Neural progenitor cell (in vitro differentiated cells): ENCODE measurements around the gene UFL1. TPM values are rescaled to one million over a fixed set of nuclear protein-coding genes. Genes with fewer than 3 reads are reported as not detected.
A peak's percentile ranks its signal among the peaks of the same experiment; 100 is the strongest.

Source experiments
- DNase-seq: peaks from one replicate; pipeline ENCODE4 v3.0.0-alpha.2; 2016; ENCODE audit warnings: low spot score
- H2AFZ ChIP-seq: fragments of 200-600 bp; sonication (generic); replicated peaks from 2 replicates; pipeline ENCODE4 v1.6.1; 2016; ENCODE audit warnings: antibody characterized with exemption
- H3F3A ChIP-seq: fragments of 200-600 bp; sonication (generic); 2 replicates; pipeline ENCODE4 v1.6.1; 2016; ENCODE audit warnings: antibody characterized with exemption, low read depth
- H3K27ac ChIP-seq: fragments of 200-600 bp; sonication (generic); 2 replicates; pipeline ENCODE4 v1.5.1; 2016; ENCODE audit warnings: mild to moderate bottlenecking
- H3K27me3 ChIP-seq: fragments of 200-600 bp; sonication (generic); 2 replicates; pipeline ENCODE4 v1.6.1; 2016; ENCODE audit warnings: mild to moderate bottlenecking, moderate library complexity
- H3K36me3 ChIP-seq: fragments of 200-600 bp; sonication (generic); 2 replicates; pipeline ENCODE4 v1.5.1; 2016
- H3K4me1 ChIP-seq: fragments of 200-600 bp; sonication (generic); 2 replicates; pipeline ENCODE4 v1.6.1; 2016; ENCODE audit warnings: mixed run types
- H3K4me2 ChIP-seq: fragments of 200-600 bp; sonication (generic); 2 replicates; pipeline ENCODE4 v1.6.1; 2016
- H3K4me3 ChIP-seq: fragments of 200-600 bp; sonication (generic); 2 replicates; pipeline ENCODE4 v1.5.1; 2016
- H3K79me2 ChIP-seq: fragments of 200-600 bp; sonication (generic); 2 replicates; pipeline ENCODE4 v1.6.1; 2016; ENCODE audit warnings: low read depth
- H3K9ac ChIP-seq: fragments of 200-600 bp; sonication (generic); 2 replicates; pipeline ENCODE4 v1.6.1; 2016
- H3K9me3 ChIP-seq: fragments of 200-600 bp; sonication (generic); 2 replicates; pipeline ENCODE4 v1.5.1; 2016; ENCODE audit warnings: low read depth
- H4K20me1 ChIP-seq: fragments of 200-600 bp; sonication (generic); 2 replicates; pipeline ENCODE4 v1.6.1; 2016; ENCODE audit warnings: low read depth
- H3K27ac Mint-ChIP-seq: 3 replicates; pipeline ENCODE4 v1.8.0; 2021; ENCODE audit warnings: mixed read lengths
- H3K27me3 Mint-ChIP-seq: 2 replicates; pipeline ENCODE4 v1.8.0; 2022; ENCODE audit warnings: low read depth, mild to moderate bottlenecking, inconsistent platforms, moderate library complexity, mixed read lengths; ENCODE audit not compliant: insufficient read depth
- H3K36me3 Mint-ChIP-seq: 3 replicates; pipeline ENCODE4 v1.8.0; 2021; ENCODE audit warnings: mixed read lengths
- H3K4me1 Mint-ChIP-seq: 3 replicates; pipeline ENCODE4 v1.8.0; 2021; ENCODE audit warnings: mixed read lengths
- H3K4me3 Mint-ChIP-seq: 3 replicates; pipeline ENCODE4 v1.8.0; 2021; ENCODE audit warnings: mild to moderate bottlenecking, moderate library complexity, mixed read lengths
- H3K9me3 Mint-ChIP-seq: 3 replicates; pipeline ENCODE4 v1.8.0; 2020; ENCODE audit warnings: mixed read lengths
- CTCF ChIP-seq: fragments of 200-600 bp; sonication (generic); IDR thresholded peaks from 2 replicates; pipeline ENCODE4 v1.5.1; 2017; ENCODE audit warnings: antibody characterized with exemption, mild to moderate bottlenecking
- EZH2 ChIP-seq: fragments of 200-600 bp; sonication (generic); IDR thresholded peaks from 2 replicates; pipeline ENCODE4 v1.6.1; 2017; ENCODE audit warnings: antibody characterized with exemption, mild to moderate bottlenecking, moderate library complexity
- EZH2phosphoT487 ChIP-seq: fragments of 200-600 bp; sonication (generic); IDR thresholded peaks from 2 replicates; pipeline ENCODE4 v1.6.1; 2017; ENCODE audit warnings: antibody characterized with exemption
- total RNA-seq: library from RNA; depleted of rRNA; stranded (reverse); fragments of >200 nt; gene quantifications from 2 replicates; pipeline ENCODE4 v1.2.3, GENCODE V29; 2015; ENCODE audit warnings: low replicate concordance

The UFL1 gene
- total RNA-seq, 1 donor from 2014 or later, result 38.2 TPM

- peaks cover 8% of the 10 kb centered on the region for H3K4me1 ChIP-seq
- peaks cover 35% of the 10 kb centered on the region for H3K79me2 ChIP-seq
- no peak for DNase-seq
- no peaks in the 10 kb centered on the region for H4K20me1 ChIP-seq
- H3K27ac ChIP-seq, result no peak overlapping the region
- H3K27ac Mint-ChIP-seq, result peak overlapping the region; percentile 34
- no peaks in the 10 kb centered on the region for H3K9me3 ChIP-seq
- TF ChIP-seq CTCF (no peak), EZH2phosphoT487 (no peak), EZH2 (no peak)
- no peaks in the 10 kb centered on the region for H3K9me3 Mint-ChIP-seq
- peaks cover 6% of the 10 kb centered on the region for H3F3A ChIP-seq
- no peaks in the 10 kb centered on the region for H3K36me3 Mint-ChIP-seq
- H3K4me1 Mint-ChIP-seq, result peaks cover 29% of the 10 kb centered on the region
- peak overlapping the region; percentile 82 for H3K4me2 ChIP-seq
- no peaks in the 10 kb centered on the region for H3K27me3 Mint-ChIP-seq
- H2AFZ ChIP-seq, result peak overlapping the region; percentile 91
- peak overlapping the region; percentile 95 for H3K4me3 ChIP-seq
- peaks cover 7% of the 10 kb centered on the region for H3K36me3 ChIP-seq
- peak overlapping the region; percentile 65 for H3K9ac ChIP-seq
- H3K4me3 Mint-ChIP-seq, result peak overlapping the region; percentile 99
- no peaks in the 10 kb centered on the region for H3K27me3 ChIP-seq
These were observed 1.2 kb upstream of the UFL1 start for GRCh38 chr6:96520171-96521115.

GRCh38 chr6:96521306-96521643, 331 bp upstream of the UFL1 start:
- peaks cover 6% of the 10 kb centered on the region for H3F3A ChIP-seq
- peak overlapping the region; percentile 65 for H3K9ac ChIP-seq
- H3K36me3 ChIP-seq, result peaks cover 10% of the 10 kb centered on the region
- H3K4me2 ChIP-seq, result peak overlapping the region; percentile 82
- no peak for TF ChIP-seq EZH2phosphoT487
- no peak for TF ChIP-seq CTCF
- no peak for TF ChIP-seq EZH2
- peak overlapping the region; percentile 99 for H3K27ac Mint-ChIP-seq
- H3K27me3 Mint-ChIP-seq, result no peaks in the 10 kb centered on the region
- peaks cover 29% of the 10 kb centered on the region for H3K4me1 Mint-ChIP-seq
- H3K4me3 Mint-ChIP-seq, result peak overlapping the region; percentile 99
- H2AFZ ChIP-seq, result peak overlapping the region; percentile 91
- DNase-seq, result no peak
- peaks cover 35% of the 10 kb centered on the region for H3K79me2 ChIP-seq
- H3K27ac ChIP-seq, result peak overlapping the region; percentile 82
- no peaks in the 10 kb centered on the region for H3K9me3 ChIP-seq
- peaks cover 8% of the 10 kb centered on the region for H3K4me1 ChIP-seq
- H3K27me3 ChIP-seq, result no peaks in the 10 kb centered on the region
- no peaks in the 10 kb centered on the region for H3K9me3 Mint-ChIP-seq
- peak overlapping the region; percentile 95 for H3K4me3 ChIP-seq
- peaks cover 3% of the 10 kb centered on the region for H3K36me3 Mint-ChIP-seq
- no peaks in the 10 kb centered on the region for H4K20me1 ChIP-seq

- Histone ChIP-seq H3K27ac (peak overlapping the region; percentile 82), H3K79me2 (peaks cover 35% of the 10 kb centered on the region), H3K4me1 (peaks cover 8% of the 10 kb centered on the region), H4K20me1 (no peaks in the 10 kb centered on the region), H3K4me2 (peak overlapping the region; percentile 82), H3K27me3 (no peaks in the 10 kb centered on the region), H3F3A (peaks cover 6% of the 10 kb centered on the region), H2AFZ (peak overlapping the region; percentile 91), H3K9me3 (no peaks in the 10 kb centered on the region), H3K36me3 (peaks cover 21% of the 10 kb centered on the region), H3K9ac (peak overlapping the region; percentile 91), H3K4me3 (peak overlapping the region; percentile 95)
- DNase-seq, result no peak
- TF ChIP-seq CTCF (no peak), EZH2phosphoT487 (no peak), EZH2 (no peak)
- Mint-ChIP-seq H3K36me3 (peaks cover 5% of the 10 kb centered on the region), H3K9me3 (no peaks in the 10 kb centered on the region), H3K4me3 (peak overlapping the region; percentile 99), H3K27me3 (no peaks in the 10 kb centered on the region), H3K27ac (peak overlapping the region; percentile 99), H3K4me1 (peaks cover 29% of the 10 kb centered on the region)
These were observed 931 bp downstream of the UFL1 start for GRCh38 chr6:96522465-96523009.
